Naive thymus-derived CD4-positive, alpha-beta T cell (primary cell): ENCODE data around the gene SLC6A16. TPM values are rescaled to one million over a fixed set of nuclear protein-coding genes. Genes with fewer than 3 reads are reported as not detected.
"Not testable (repeated sequence)": the region's sequence is repeated elsewhere in the genome, so short reads cannot be mapped to it uniquely, and the experiment has no call there.

Source experiments
- ATAC-seq: fragments of 150-1000 bp; cut with Tn5 transposase; 2 replicates; pipeline ENCODE4 v1.10.0; 2021; ENCODE audit warnings: mild to moderate bottlenecking, moderate library complexity
- CTCF ChIA-PET: fragments of 350-600 bp; sonication (Branson Sonifier 250); formaldehyde crosslinking; loops from one replicate; lab custom pipeline; 2021; ENCODE audit warnings: antibody characterized with exemption; lab: Charles Lee
- POLR2A ChIA-PET: fragments of 350-600 bp; sonication (Branson Sonifier 250); formaldehyde crosslinking; loops from one replicate; lab custom pipeline; 2021; ENCODE audit warnings: antibody characterized with exemption, inconsistent platforms; lab: Charles Lee
- DNase-seq, 9 donors: peaks; one replicate each; pipeline versions ENCODE4 v3.0.0 to v3.0.0-alpha.2; 2020 to 2022; ENCODE audit warnings: mixed read lengths in 1 of 9
- H3K27ac ChIP-seq: one replicate; pipeline ENCODE4 v1.7.0; 2013; ENCODE audit warnings: mild to moderate bottlenecking, low read depth, low read length, moderate library complexity
- H3K27me3 ChIP-seq, 2 donors: one replicate each; pipeline ENCODE4 v1.7.0; 2013; ENCODE audit warnings: low read length in 2 of 2, mild to moderate bottlenecking in 2 of 2, moderate library complexity in 2 of 2; ENCODE audit not compliant: control insufficient read depth in 2 of 2, insufficient read depth in 2 of 2
- H3K36me3 ChIP-seq, 3 experiments: 1 replicate in 2 of 3; 2 replicates in 1 of 3; pipeline ENCODE4 v1.7.0; 2013; ENCODE audit warnings: low read length in 3 of 3, mild to moderate bottlenecking in 3 of 3, moderate library complexity in 1 of 3; ENCODE audit not compliant: insufficient read depth in 3 of 3, control insufficient read depth in 2 of 3
- H3K4me1 ChIP-seq, 2 donors: one replicate each; pipeline ENCODE4 v1.7.0; 2013; ENCODE audit warnings: low read length in 2 of 2, mild to moderate bottlenecking in 2 of 2, moderate library complexity in 1 of 2; ENCODE audit not compliant: control insufficient read depth in 2 of 2, insufficient read depth in 2 of 2
- H3K4me3 ChIP-seq: 2 replicates; pipeline ENCODE4 v1.7.0; 2013; ENCODE audit warnings: mild to moderate bottlenecking, low read length
- H3K9me3 ChIP-seq, 3 experiments: 1 replicate in 2 of 3; 2 replicates in 1 of 3; pipeline ENCODE4 v1.7.0; 2013; ENCODE audit warnings: low read length in 3 of 3; ENCODE audit not compliant: control insufficient read depth in 2 of 3
- H3K27ac Mint-ChIP-seq, 9 donors: one replicate each; pipeline ENCODE4 v1.8.0; 2020 to 2022; ENCODE audit warnings: mixed read lengths in 9 of 9, mild to moderate bottlenecking in 8 of 9, moderate library complexity in 5 of 9, inconsistent platforms in 2 of 9
- H3K27me3 Mint-ChIP-seq, 5 donors: one replicate each; pipeline ENCODE4 v1.8.0; 2021 to 2022; ENCODE audit warnings: mixed read lengths in 5 of 5, mild to moderate bottlenecking in 1 of 5
- H3K36me3 Mint-ChIP-seq, 5 donors: one replicate each; pipeline ENCODE4 v1.8.0; 2020 to 2022; ENCODE audit warnings: mixed read lengths in 5 of 5, mild to moderate bottlenecking in 3 of 5, inconsistent platforms in 1 of 5
- H3K4me1 Mint-ChIP-seq, 7 donors: one replicate each; pipeline ENCODE4 v1.8.0; 2020 to 2022; ENCODE audit warnings: mixed read lengths in 7 of 7, mild to moderate bottlenecking in 3 of 7, inconsistent platforms in 1 of 7
- H3K4me3 Mint-ChIP-seq, 10 donors: one replicate each; pipeline ENCODE4 v1.8.0; 2020 to 2022; ENCODE audit warnings: mild to moderate bottlenecking in 10 of 10, mixed read lengths in 10 of 10, moderate library complexity in 6 of 10, inconsistent platforms in 2 of 10
- H3K9me3 Mint-ChIP-seq, 11 donors: one replicate each; pipeline ENCODE4 v1.8.0; 2020 to 2022; ENCODE audit warnings: mixed read lengths in 11 of 11, mild to moderate bottlenecking in 4 of 11, inconsistent platforms in 1 of 11, moderate library complexity in 1 of 11
- intact Hi-C, 2 donors: fragments of 100-400 bp; cut with micrococcal nuclease; formaldehyde crosslinking; loops; one replicate each; pipeline ENCODE4 v1.15.1; 2023
- polyA plus RNA-seq, 2 donors: library from polyadenylated mRNA; unstranded; fragments of 300-500 nt; fragmentation: Illumina TruSeq; gene quantifications; one replicate each; pipeline ENCODE4 v1.2.3, GENCODE V29; 2021
- total RNA-seq, 6 experiments: library from RNA in 5 of 6; stranded (reverse) in 5 of 6; gene quantifications; 1 replicate in 5 of 6; 2 replicates in 1 of 6; pipeline ENCODE4 v1.2.3 and lab custom pipeline; 2021 to 2026

The SLC6A16 gene
- total and polyA plus RNA-seq, 7 experiments from 2014 or later: 1.6 to 6.1 (median 4.1) TPM

DNA sequence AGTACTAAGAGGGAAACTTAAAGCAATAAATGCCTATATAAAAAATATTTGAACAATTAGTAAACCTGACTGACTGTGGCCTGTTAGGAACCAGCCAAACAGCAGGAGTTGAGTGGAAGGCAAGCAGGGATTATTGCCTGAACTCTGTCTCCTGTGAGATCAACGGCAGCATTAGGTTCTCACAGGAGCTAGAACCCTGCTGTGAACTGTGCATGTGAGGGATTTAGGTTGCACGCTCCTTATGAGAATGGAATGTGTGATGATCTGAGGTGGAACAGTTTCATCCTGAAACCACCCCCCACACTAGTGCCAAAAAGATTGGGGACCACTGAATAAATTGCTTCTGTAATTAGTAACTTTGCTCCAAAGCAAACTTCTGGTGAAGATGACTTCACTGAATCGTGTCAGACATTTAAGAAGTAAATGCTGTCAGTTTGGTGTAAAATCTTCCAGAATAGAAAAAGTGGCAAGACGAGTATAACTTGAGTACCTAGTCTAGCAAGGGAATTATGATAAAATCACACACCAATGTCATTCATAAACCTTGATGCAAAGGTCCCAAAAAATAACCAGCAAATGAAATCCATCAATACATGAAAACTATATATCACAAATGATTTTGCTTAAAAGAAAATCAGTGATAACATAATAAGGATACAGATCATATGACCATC is 53.8 kb downstream of the SLC6A16 start:
- no peaks in the 10 kb centered on the region for H3K4me1 ChIP-seq
- Mint-ChIP-seq H3K36me3 (peaks cover 0 to 15% (median 6%) of the 10 kb centered on the region in 5 donors), H3K27me3 (peaks cover 0 to 22% (median 9%) of the 10 kb centered on the region in 5 donors), H3K27ac (no peak overlapping the region), H3K4me3 (no peak overlapping the region), H3K9me3 (peaks cover 0 to 38% (median 11%) of the 10 kb centered on the region in 11 donors), H3K4me1 (peaks cover 0 to 8% (median 0%) of the 10 kb centered on the region in 7 donors)
- no peaks in the 10 kb centered on the region for H3K36me3 ChIP-seq
- no peak overlapping the region for H3K4me3 ChIP-seq
- no peak for ATAC-seq
- ChIA-PET POLR2A (no interaction called here), CTCF (interaction anchor here (0.5 kb wide), 1 partner anchor 282 kb away, joined by 3 read pairs; no protein-coding TSS in a partner anchor)
- intact Hi-C loops: no loop called here
- no peaks in the 10 kb centered on the region for H3K27me3 ChIP-seq
- no peak overlapping the region for H3K27ac ChIP-seq
- no peaks in the 10 kb centered on the region for H3K9me3 ChIP-seq
- no peak for DNase-seq

DNA sequence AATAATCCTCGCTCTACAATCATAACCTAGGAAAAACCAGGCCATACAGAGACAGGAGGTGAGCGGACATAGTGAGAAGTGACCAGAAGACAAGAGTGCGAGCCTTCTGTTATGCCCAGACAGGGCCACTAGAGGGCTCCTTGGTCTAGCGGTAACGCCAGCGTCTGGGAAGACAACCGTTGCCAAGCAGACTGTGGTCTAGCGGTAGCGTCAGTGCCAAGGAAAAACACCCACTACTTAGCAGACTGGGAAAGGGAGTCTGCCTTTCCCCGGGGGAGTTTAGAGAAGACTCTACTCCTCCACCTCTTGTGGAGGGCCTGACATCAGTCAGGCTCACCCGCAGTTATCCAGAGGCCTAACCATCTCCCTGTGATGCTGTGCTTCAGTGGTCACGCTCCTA is 58.6 kb downstream of the SLC6A16 start:
- H3K9me3 ChIP-seq, H3K4me1 ChIP-seq, H3K4me3 Mint-ChIP-seq, H3K27ac ChIP-seq, H3K4me3 ChIP-seq, H3K36me3 ChIP-seq, H3K27me3 ChIP-seq, POLR2A ChIA-PET, H3K4me1 Mint-ChIP-seq, ATAC-seq, H3K27ac Mint-ChIP-seq: not testable (repeated sequence)
- peaks cover 0 to 24% (median 6%) of the 10 kb centered on the region in 5 donors for H3K36me3 Mint-ChIP-seq
- CTCF ChIA-PET: interaction anchor here (0.6 kb wide), 1 partner anchor 125 kb away, joined by 3 read pairs; no protein-coding TSS in a partner anchor
- peaks cover 0 to 61% (median 24%) of the 10 kb centered on the region in 11 donors for H3K9me3 Mint-ChIP-seq
- peaks cover 0 to 23% (median 13%) of the 10 kb centered on the region in 5 donors for H3K27me3 Mint-ChIP-seq
- DNase-seq: peak in 7 of 9 donors; percentile 4 to 55 (median 18)
- intact Hi-C loops: loop anchor here (1.0 to 10.0 kb wide), 6 partner anchors 40 to 206 kb away; partner anchors contain the start of genes FLT3LG (in 1 of the 2) and SLC6A16 (in 1 of the 2)

DNA sequence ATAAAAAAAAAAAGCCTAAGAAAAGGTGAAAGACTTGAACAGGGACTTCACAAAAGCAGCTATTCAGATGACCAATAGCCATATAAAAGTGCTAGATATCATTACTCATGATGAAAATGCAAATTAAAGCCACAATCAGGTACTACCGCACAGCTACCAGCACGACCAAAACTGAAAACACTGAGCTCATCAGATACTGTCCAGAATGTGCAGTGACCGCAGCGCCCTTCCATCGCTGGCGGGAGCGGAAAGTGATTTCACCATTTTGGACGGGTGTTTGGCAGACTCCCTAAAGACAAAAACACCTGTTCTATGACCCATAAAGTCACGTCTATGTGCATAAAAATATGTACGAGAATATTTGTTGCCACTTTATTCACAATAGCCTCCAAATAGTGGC is 60.7 kb downstream of the SLC6A16 start:
- ATAC-seq (no peak), DNase-seq (no peak)
- Histone ChIP-seq H3K27ac (no peak overlapping the region), H3K36me3 (no peaks in the 10 kb centered on the region), H3K9me3 (peaks cover 0 to 3% (median 0%) of the 10 kb centered on the region in 3 experiments), H3K27me3 (no peaks in the 10 kb centered on the region), H3K4me3 (no peak overlapping the region), H3K4me1 (no peaks in the 10 kb centered on the region)
- ChIA-PET POLR2A (no interaction called here), CTCF (no interaction called here)
- H3K4me1 Mint-ChIP-seq: peaks cover 0 to 8% (median 0%) of the 10 kb centered on the region in 7 donors
- peaks cover 13 to 30% (median 24%) of the 10 kb centered on the region in 5 donors for H3K27me3 Mint-ChIP-seq
- peaks cover 0 to 20% (median 3%) of the 10 kb centered on the region in 5 donors for H3K36me3 Mint-ChIP-seq
- peaks cover 5 to 72% (median 28%) of the 10 kb centered on the region in 11 donors for H3K9me3 Mint-ChIP-seq
- no peak overlapping the region for H3K27ac Mint-ChIP-seq
- no peak overlapping the region for H3K4me3 Mint-ChIP-seq
- intact Hi-C loops: loop anchor here in 1 of 2 donors (10.0 kb wide), 1 partner anchor 61 kb away; the partner anchor contains the start of gene SLC6A16

DNA sequence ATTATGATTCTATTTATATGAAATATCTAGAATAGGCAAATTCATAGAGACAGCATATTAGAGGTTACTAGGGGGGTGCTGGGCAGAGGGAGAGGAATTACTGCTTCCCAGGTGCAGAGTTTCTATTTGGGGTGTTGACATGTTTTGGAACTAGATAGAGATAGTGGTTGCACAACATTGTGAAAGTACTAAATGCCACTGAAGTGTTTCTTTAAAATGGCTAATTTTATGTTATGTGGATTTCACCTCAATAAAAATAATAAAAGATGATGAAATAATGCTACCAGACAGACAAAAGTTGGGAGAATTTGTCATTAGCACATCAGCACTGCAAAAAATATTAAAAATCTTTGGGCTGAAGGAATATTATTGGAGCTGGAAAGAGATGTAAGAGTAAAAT is 63.4 kb downstream of the SLC6A16 start:
- no peaks in the 10 kb centered on the region for H3K4me1 ChIP-seq
- Mint-ChIP-seq H3K9me3 (peaks cover 5 to 70% (median 34%) of the 10 kb centered on the region in 11 donors), H3K27me3 (peaks cover 26 to 46% (median 33%) of the 10 kb centered on the region in 5 donors), H3K36me3 (peaks cover 0 to 30% (median 11%) of the 10 kb centered on the region in 5 donors), H3K4me3 (no peak overlapping the region), H3K27ac (no peak overlapping the region), H3K4me1 (peaks cover 0 to under 1% (median 0%) of the 10 kb centered on the region in 7 donors)
- no peak overlapping the region for H3K4me3 ChIP-seq
- no peaks in the 10 kb centered on the region for H3K27me3 ChIP-seq
- H3K27ac ChIP-seq: no peak overlapping the region
- ChIA-PET CTCF (no interaction called here), POLR2A (no interaction called here)
- peaks cover 0 to 16% (median 0%) of the 10 kb centered on the region in 3 experiments for H3K9me3 ChIP-seq
- ATAC-seq: no peak
- intact Hi-C loops: loop anchor here in 1 of 2 donors (10.0 kb wide), 1 partner anchor 63 kb away; the partner anchor contains the start of gene SLC6A16
- DNase-seq: no peak
- no peaks in the 10 kb centered on the region for H3K36me3 ChIP-seq

DNA sequence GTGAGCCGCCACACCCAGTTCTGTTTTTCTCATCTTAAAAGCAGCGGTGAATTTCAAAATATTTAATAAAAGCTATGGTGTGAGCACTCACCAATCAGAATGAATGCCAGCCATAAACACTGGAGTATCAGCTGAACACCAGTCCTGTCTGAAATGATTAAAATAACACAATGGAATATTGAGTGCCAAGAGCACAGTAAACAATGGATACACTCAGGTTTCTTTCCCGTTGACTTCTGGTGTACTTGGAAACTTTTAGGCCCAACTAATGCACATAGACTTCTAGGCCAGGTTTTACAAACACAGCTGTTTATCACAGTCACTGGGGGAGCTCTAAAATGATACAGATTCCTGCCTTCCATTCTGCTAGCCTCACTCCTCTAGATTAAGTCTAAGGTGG is 68.3 kb downstream of the SLC6A16 start:
- H3K9me3 ChIP-seq: peaks cover 0 to 16% (median 0%) of the 10 kb centered on the region in 3 experiments
- no peak for DNase-seq
- no peaks in the 10 kb centered on the region for H3K27me3 ChIP-seq
- no peak overlapping the region for H3K4me3 Mint-ChIP-seq
- peaks cover 23 to 48% (median 47%) of the 10 kb centered on the region in 5 donors for H3K27me3 Mint-ChIP-seq
- intact Hi-C loops: no loop called here
- ATAC-seq: no peak
- peaks cover 5 to 47% (median 22%) of the 10 kb centered on the region in 11 donors for H3K9me3 Mint-ChIP-seq
- no peaks in the 10 kb centered on the region for H3K36me3 ChIP-seq
- POLR2A ChIA-PET: no interaction called here
- no peaks in the 10 kb centered on the region for H3K4me1 ChIP-seq
- peaks cover 0 to 26% (median 11%) of the 10 kb centered on the region in 5 donors for H3K36me3 Mint-ChIP-seq
- H3K4me1 Mint-ChIP-seq: no peaks in the 10 kb centered on the region
- CTCF ChIA-PET: no interaction called here
- H3K4me3 ChIP-seq: no peak overlapping the region
- H3K27ac ChIP-seq: no peak overlapping the region
- H3K27ac Mint-ChIP-seq: no peak overlapping the region

DNA sequence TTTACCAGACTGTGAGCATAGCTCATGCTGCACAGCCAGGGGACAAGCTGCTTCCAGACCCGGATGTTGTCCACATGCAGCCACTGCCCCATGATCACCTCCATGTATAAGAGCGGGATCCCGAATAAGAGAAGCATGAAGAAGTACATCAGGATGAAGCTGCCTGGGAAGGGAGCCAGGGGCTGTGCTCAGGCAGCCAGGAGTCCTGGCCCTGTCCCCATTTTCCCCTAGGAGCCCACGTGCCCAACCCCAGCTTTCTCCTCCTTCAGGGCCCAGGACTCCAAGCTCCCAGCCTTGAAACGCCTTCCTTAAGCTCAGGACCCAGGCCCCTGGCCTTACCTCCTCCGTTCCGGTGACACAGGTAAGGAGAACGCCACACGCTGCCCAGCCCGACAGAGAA is 69.3 kb downstream of the SLC6A16 start:
- POLR2A ChIA-PET: no interaction called here
- no peak overlapping the region for H3K27ac Mint-ChIP-seq
- CTCF ChIA-PET: interaction anchor here (0.9 kb wide), 1 partner anchor 46 kb away, joined by 3 read pairs; no protein-coding TSS in a partner anchor

More for the DNA sequence above, 69.3 kb downstream of the SLC6A16 start:
- no peak for DNase-seq
- no peaks in the 10 kb centered on the region for H3K36me3 ChIP-seq
- ATAC-seq: no peak
- H3K27me3 ChIP-seq: peaks cover 0 to 3% of the 10 kb centered on the region in 2 donors
- H3K4me3 ChIP-seq: no peak overlapping the region
- H3K4me1 ChIP-seq: no peaks in the 10 kb centered on the region
- peaks cover 0 to 26% (median 11%) of the 10 kb centered on the region in 5 donors for H3K36me3 Mint-ChIP-seq
- intact Hi-C loops: no loop called here
- peaks cover 0 to 16% (median 0%) of the 10 kb centered on the region in 3 experiments for H3K9me3 ChIP-seq
- H3K27me3 Mint-ChIP-seq: peaks cover 19 to 48% (median 44%) of the 10 kb centered on the region in 5 donors
- H3K4me3 Mint-ChIP-seq: no peak overlapping the region
- peaks cover 5 to 37% (median 20%) of the 10 kb centered on the region in 11 donors for H3K9me3 Mint-ChIP-seq
- H3K4me1 Mint-ChIP-seq: no peaks in the 10 kb centered on the region
- H3K27ac ChIP-seq: no peak overlapping the region
